ENCODE measurements around the gene REXO4. TPM values are rescaled to one million over a fixed set of nuclear protein-coding genes. Genes with fewer than 3 reads are reported as not detected.

Gene REXO4
- total and polyA plus RNA-seq, 9 of the 15 experiments (the other 6 are each of a cell fraction or from before 2014, with no cell fraction given): 3.4 to 72.9 (median 31.1) TPM

DNA sequence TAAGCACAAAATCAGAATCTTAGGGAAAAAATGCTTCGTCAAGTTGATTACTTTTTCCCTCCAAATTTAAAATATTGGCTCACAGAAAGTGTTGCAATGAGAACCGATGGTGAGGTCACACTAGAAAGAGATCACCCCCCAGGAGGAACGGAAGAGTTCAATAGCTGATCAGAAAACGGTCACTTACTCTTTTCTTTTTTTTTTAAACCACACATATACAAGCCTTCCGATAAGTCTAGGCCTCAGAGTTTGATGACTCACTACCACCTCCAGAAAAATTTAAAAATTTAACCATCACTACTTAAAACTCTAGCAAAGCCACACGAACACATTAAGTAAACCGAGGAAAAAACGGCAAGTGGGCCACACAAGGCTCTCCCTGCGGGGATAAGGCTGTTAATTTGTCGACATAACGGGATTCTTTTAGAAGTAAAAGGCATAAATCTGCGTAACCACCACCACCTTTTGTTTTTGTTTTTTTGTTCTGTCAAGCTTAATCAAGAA is 43.1 kb downstream of the REXO4 start (continued):
- TF ChIP-seq CBX8 (IDR thresholded peaks at IDR 0.05; ENCODE audit: borderline replicate concordance, extremely low read depth, low read depth, low read length, poor library complexity, severe bottlenecking) (no peak), EZH2 (IDR thresholded peaks at IDR 0.05; ENCODE audit: borderline replicate concordance, low read depth, low read length) (no peak), ZNF589 (CRISPR knock-in tag; IDR thresholded peaks at IDR 0.05; ENCODE audit: low read depth) (no peak), TAL1 (IDR thresholded peaks at IDR 0.05) (no peak), ZC3H4 (CRISPR knock-in tag; IDR thresholded peaks at IDR 0.05; ENCODE audit: borderline replicate concordance) (no peak), ESRRA (IDR thresholded peaks at IDR 0.05; ENCODE audit: borderline replicate concordance, low read depth) (no peak), NR1H2 (CRISPR knock-in tag; IDR thresholded peaks at IDR 0.05) (no peak), RBM34 (IDR thresholded peaks at IDR 0.05; ENCODE audit: borderline replicate concordance, insufficient read depth, low read length) (no peak), MEF2D (tag; conservative IDR thresholded peaks at IDR 0.05; ENCODE audit: low read depth) (no peak), ARHGAP35 (IDR thresholded peaks at IDR 0.05; ENCODE audit: partially characterized antibody) (no peak), MTA1 (IDR thresholded peaks at IDR 0.05; ENCODE audit: borderline replicate concordance) (no peak), CHD2 (IDR thresholded peaks at IDR 0.05; ENCODE audit: low read depth, low read length) (no peak)
- TF ChIP-seq, protein P1, sequence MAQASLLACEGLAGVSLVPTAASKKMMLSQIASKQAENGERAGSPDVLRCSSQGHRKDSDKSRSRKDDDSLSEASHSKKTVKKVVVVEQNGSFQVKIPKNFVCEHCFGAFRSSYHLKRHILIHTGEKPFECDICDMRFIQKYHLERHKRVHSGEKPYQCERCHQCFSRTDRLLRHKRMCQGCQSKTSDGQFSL (CRISPR knock-in tag; IDR thresholded peaks at IDR 0.05): no peak
- TF ChIP-seq, protein P1 (tag; IDR thresholded peaks at IDR 0.05): no peak
- TF ChIP-seq, protein P2, sequence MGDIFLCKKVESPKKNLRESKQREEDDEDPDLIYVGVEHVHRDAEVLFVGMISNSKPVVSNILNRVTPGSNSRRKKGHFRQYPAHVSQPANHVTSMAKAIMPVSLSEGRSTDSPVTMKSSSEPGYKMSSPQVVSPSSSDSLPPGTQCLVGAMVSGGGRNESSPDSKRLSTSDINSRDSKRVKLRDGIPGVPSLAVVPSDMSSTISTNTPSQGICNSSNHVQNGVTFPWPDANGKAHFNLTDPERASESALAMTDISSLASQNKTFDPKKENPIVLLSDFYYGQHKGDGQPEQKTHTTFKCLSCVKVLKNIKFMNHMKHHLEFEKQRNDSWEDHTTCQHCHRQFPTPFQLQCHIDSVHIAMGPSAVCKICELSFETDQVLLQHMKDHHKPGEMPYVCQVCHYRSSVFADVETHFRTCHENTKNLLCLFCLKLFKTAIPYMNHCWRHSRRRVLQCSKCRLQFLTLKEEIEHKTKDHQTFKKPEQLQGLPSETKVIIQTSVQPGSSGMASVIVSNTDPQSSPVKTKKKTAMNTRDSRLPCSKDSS (IDR thresholded peaks at IDR 0.05; ENCODE audit: low read depth, partially characterized antibody): no peak
- TF ChIP-seq, protein P3, sequence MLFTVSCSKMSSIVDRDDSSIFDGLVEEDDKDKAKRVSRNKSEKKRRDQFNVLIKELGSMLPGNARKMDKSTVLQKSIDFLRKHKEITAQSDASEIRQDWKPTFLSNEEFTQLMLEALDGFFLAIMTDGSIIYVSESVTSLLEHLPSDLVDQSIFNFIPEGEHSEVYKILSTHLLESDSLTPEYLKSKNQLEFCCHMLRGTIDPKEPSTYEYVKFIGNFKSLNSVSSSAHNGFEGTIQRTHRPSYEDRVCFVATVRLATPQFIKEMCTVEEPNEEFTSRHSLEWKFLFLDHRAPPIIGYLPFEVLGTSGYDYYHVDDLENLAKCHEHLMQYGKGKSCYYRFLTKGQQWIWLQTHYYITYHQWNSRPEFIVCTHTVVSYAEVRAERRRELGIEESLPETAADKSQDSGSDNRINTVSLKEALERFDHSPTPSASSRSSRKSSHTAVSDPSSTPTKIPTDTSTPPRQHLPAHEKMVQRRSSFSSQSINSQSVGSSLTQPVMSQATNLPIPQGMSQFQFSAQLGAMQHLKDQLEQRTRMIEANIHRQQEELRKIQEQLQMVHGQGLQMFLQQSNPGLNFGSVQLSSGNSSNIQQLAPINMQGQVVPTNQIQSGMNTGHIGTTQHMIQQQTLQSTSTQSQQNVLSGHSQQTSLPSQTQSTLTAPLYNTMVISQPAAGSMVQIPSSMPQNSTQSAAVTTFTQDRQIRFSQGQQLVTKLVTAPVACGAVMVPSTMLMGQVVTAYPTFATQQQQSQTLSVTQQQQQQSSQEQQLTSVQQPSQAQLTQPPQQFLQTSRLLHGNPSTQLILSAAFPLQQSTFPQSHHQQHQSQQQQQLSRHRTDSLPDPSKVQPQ (CRISPR knock-in tag; IDR thresholded peaks at IDR 0.05; ENCODE audit: borderline replicate concordance): no peak
